H1 (cell line): Measurements from ENCODE around the gene DLG5. TPM values are rescaled to one million over a fixed set of nuclear protein-coding genes. Genes with fewer than 3 reads are reported as not detected.

Experiments used
- CTCF ChIA-PET: fragments of 300-600 bp; sonication (Branson Sonifier 250); formaldehyde crosslinking; loops from one replicate; lab custom pipeline; 2021; ENCODE audit not compliant: partially characterized antibody; lab: Charles Lee
- POLR2A ChIA-PET: fragments of 300-600 bp; sonication (Branson Sonifier 250); formaldehyde crosslinking; loops from one replicate; lab custom pipeline; 2021; ENCODE audit warnings: inconsistent platforms; ENCODE audit not compliant: partially characterized antibody; lab: Charles Lee
- DNase-seq, 2 experiments: peaks; one replicate each; pipeline versions ENCODE4 v3.0.0 to v3.0.0-alpha.2; 2010 to 2022; ENCODE audit warnings: low spot score in 2 of 2, low read depth in 1 of 2, mixed read lengths in 1 of 2
- FAIRE-seq: peaks from 2 replicates; lab custom pipeline; 2011; peaks lifted over from hg19 to GRCh38; lab: Jason Lieb, UNC
- H2AFZ ChIP-seq: 2 replicates; pipeline ENCODE4 v1.8.1; 2012; ENCODE audit warnings: low read length, inconsistent platforms
- H2AK5ac ChIP-seq: 2 replicates; pipeline ENCODE4 v1.6.1; 2013; ENCODE audit warnings: low read depth, low read length
- H2BK120ac ChIP-seq: replicated peaks from 2 replicates; pipeline ENCODE3; 2013; ENCODE audit warnings: low read depth, low read length, inconsistent platforms
- H2BK12ac ChIP-seq: 2 replicates; pipeline ENCODE4 v1.6.1; 2013; ENCODE audit warnings: low read depth, low read length
- H2BK15ac ChIP-seq: 2 replicates; pipeline ENCODE4 v1.6.1; 2013; ENCODE audit warnings: low read length
- H2BK20ac ChIP-seq: 2 replicates; pipeline ENCODE4 v1.6.1; 2013; ENCODE audit warnings: low read length
- H2BK5ac ChIP-seq: 2 replicates; pipeline ENCODE4 v1.6.1; 2013; ENCODE audit warnings: low read depth, low read length
- H3K14ac ChIP-seq: 2 replicates; pipeline ENCODE4 v1.6.1; 2013; ENCODE audit warnings: inconsistent platforms; ENCODE audit not compliant: insufficient read length
- H3K18ac ChIP-seq: 2 replicates; pipeline ENCODE4 v1.6.1; 2013; ENCODE audit warnings: low read length; ENCODE audit errors: extremely low read depth
- H3K23ac ChIP-seq: 2 replicates; pipeline ENCODE4 v1.6.1; 2013; ENCODE audit warnings: inconsistent platforms; ENCODE audit not compliant: insufficient read length
- H3K23me2 ChIP-seq: 2 replicates; pipeline ENCODE4 v1.6.1; 2013; ENCODE audit warnings: low read depth, low read length
- H3K27ac ChIP-seq: 2 replicates; pipeline ENCODE4 v1.6.1; 2011; ENCODE audit warnings: low read depth, low read length, inconsistent platforms
- H3K27me3 ChIP-seq, 4 experiments: replicated peaks in 1 of 4; 1 replicate in 1 of 4; 2 replicates in 3 of 4; pipeline versions ENCODE4 v1.6.1 to v1.8.1; 2011 to 2013; ENCODE audit warnings: low read length in 3 of 4, mild to moderate bottlenecking in 3 of 4, inconsistent platforms in 2 of 4, mixed read lengths in 2 of 4, moderate library complexity in 1 of 4; ENCODE audit not compliant: control insufficient read depth in 3 of 4, insufficient read depth in 3 of 4; ENCODE audit errors: extremely low read depth in 1 of 4
- H3K36me3 ChIP-seq, 4 experiments: 2 replicates each; pipeline versions ENCODE4 v1.6.1 to v1.8.1; 2011 to 2013; ENCODE audit warnings: mild to moderate bottlenecking in 4 of 4, low read length in 3 of 4, moderate library complexity in 2 of 4, control low read depth in 1 of 4, inconsistent platforms in 1 of 4; ENCODE audit not compliant: insufficient read depth in 4 of 4, control insufficient read depth in 2 of 4
- H3K4ac ChIP-seq: replicated peaks from 2 replicates; pipeline ENCODE3; 2013; ENCODE audit warnings: low read length, low read depth, mixed read lengths, inconsistent platforms; ENCODE audit not compliant: insufficient read length
- H3K4me1 ChIP-seq, 4 experiments: replicated peaks in 1 of 4; 1 replicate in 1 of 4; 2 replicates in 3 of 4; pipeline versions ENCODE4 v1.6.1 to v1.8.1; 2011 to 2013; ENCODE audit warnings: low read length in 3 of 4, inconsistent platforms in 2 of 4, mixed read lengths in 1 of 4; ENCODE audit not compliant: insufficient read depth in 4 of 4, control insufficient read depth in 3 of 4
- H3K4me2 ChIP-seq, 2 experiments: 2 replicates each; pipeline versions ENCODE4 v1.6.1 to v1.8.1; 2011 to 2013; ENCODE audit warnings: low read depth in 2 of 2, low read length in 2 of 2, control low read depth in 1 of 2, inconsistent platforms in 1 of 2, mild to moderate bottlenecking in 1 of 2; ENCODE audit not compliant: insufficient read depth in 1 of 2
- H3K4me3 ChIP-seq, 4 experiments: fragments of 200-600, 300-600 bp in 1 of 4; sonication (generic), shearing (Covaris generic), sonication (Bioruptor Twin) in 1 of 4; 2 replicates each; pipeline versions ENCODE4 v1.5.1 to v1.8.1; 2011 to 2016; ENCODE audit warnings: low read length in 4 of 4, low read depth in 3 of 4, control low read depth in 2 of 4, inconsistent platforms in 2 of 4, mild to moderate bottlenecking in 2 of 4, mixed read lengths in 1 of 4, moderate library complexity in 1 of 4; ENCODE audit not compliant: insufficient read depth in 2 of 4; ENCODE audit errors: extremely low read depth in 1 of 4
- H3K56ac ChIP-seq: replicated peaks from 2 replicates; pipeline ENCODE3; 2013; ENCODE audit warnings: low read depth, mild to moderate bottlenecking, mixed read lengths, low read length, inconsistent platforms; ENCODE audit not compliant: insufficient read length
- H3K79me1 ChIP-seq: 2 replicates; pipeline ENCODE4 v1.6.1; 2013; ENCODE audit warnings: low read depth, low read length, control low read depth
- H3K79me2 ChIP-seq, 2 experiments: 2 replicates each; pipeline versions ENCODE4 v1.6.1 to v1.8.1; 2012 to 2013; ENCODE audit warnings: low read length in 2 of 2, mild to moderate bottlenecking in 2 of 2, inconsistent platforms in 1 of 2; ENCODE audit not compliant: insufficient read depth in 2 of 2, control insufficient read depth in 1 of 2
- H3K9ac ChIP-seq, 4 experiments: replicated peaks in 1 of 4; 1 replicate in 1 of 4; 2 replicates in 3 of 4; pipeline versions ENCODE4 v1.6.1 to v1.8.1; 2011 to 2013; ENCODE audit warnings: low read depth in 3 of 4, low read length in 3 of 4, control low read depth in 2 of 4, mild to moderate bottlenecking in 2 of 4, moderate library complexity in 2 of 4, inconsistent platforms in 1 of 4; ENCODE audit errors: extremely low read depth in 1 of 4
- H3K9me3 ChIP-seq, 2 experiments: 2 replicates each; pipeline versions ENCODE4 v1.6.1 to v1.8.1; 2012 to 2013; ENCODE audit warnings: mild to moderate bottlenecking in 2 of 2, moderate library complexity in 2 of 2, control low read depth in 1 of 2, inconsistent platforms in 1 of 2, low read depth in 1 of 2, low read length in 1 of 2, mixed read lengths in 1 of 2; ENCODE audit not compliant: insufficient read depth in 2 of 2
- H4K20me1 ChIP-seq, 2 experiments: replicated peaks in 1 of 2; 2 replicates each; pipeline versions ENCODE3 to v1.8.1; 2011 to 2013; ENCODE audit warnings: inconsistent platforms in 2 of 2, low read length in 2 of 2, mild to moderate bottlenecking in 1 of 2; ENCODE audit not compliant: insufficient read depth in 2 of 2, control insufficient read depth in 1 of 2
- H4K5ac ChIP-seq: 2 replicates; pipeline ENCODE4 v1.6.1; 2013; ENCODE audit warnings: low read length, low read depth, mixed read lengths, inconsistent platforms; ENCODE audit not compliant: insufficient read length
- H4K8ac ChIP-seq: 2 replicates; pipeline ENCODE4 v1.8.0; 2013; ENCODE audit warnings: mild to moderate bottlenecking, moderate library complexity, low read length, inconsistent platforms; ENCODE audit not compliant: insufficient read depth; ENCODE audit errors: extremely low read depth
- H4K91ac ChIP-seq: replicated peaks from 2 replicates; pipeline ENCODE3; 2013; ENCODE audit warnings: low read length, mixed read lengths, inconsistent platforms; ENCODE audit not compliant: insufficient read length
- CBX8 ChIP-seq: fragments of 300-800, 300-1000 bp; sonication (generic); IDR thresholded peaks from 2 replicates; pipeline ENCODE4 v1.7.1; 2016; ENCODE audit warnings: low read depth, low read length, borderline replicate concordance
- EGR1 ChIP-seq: IDR thresholded peaks from 2 replicates; pipeline ENCODE4 v1.6.1; 2011; ENCODE audit warnings: low read depth, low read length, borderline replicate concordance
- HDAC2 ChIP-seq, 2 experiments: fragments of 300-600 bp in 1 of 2; sonication (generic) in 1 of 2; IDR thresholded peaks; 2 replicates each; pipeline ENCODE4 v1.6.1; 2011 to 2012; ENCODE audit warnings: low read depth in 2 of 2, low read length in 2 of 2, mild to moderate bottlenecking in 2 of 2, moderate library complexity in 2 of 2, borderline replicate concordance in 1 of 2, inconsistent platforms in 1 of 2
- SRF ChIP-seq: IDR thresholded peaks from 2 replicates; pipeline ENCODE4 v1.6.1; 2011; ENCODE audit warnings: mild to moderate bottlenecking, low read depth, low read length, moderate library complexity
- TAF7 ChIP-seq: optimal IDR thresholded peaks from 2 replicates; pipeline ENCODE3; 2011; ENCODE audit warnings: low read depth, mild to moderate bottlenecking, inconsistent platforms, low read length, moderate library complexity, borderline replicate concordance
- YY1 ChIP-seq: IDR thresholded peaks from 2 replicates; pipeline ENCODE4 v1.6.1; 2011; ENCODE audit warnings: low read depth, mild to moderate bottlenecking, low read length
- WGBS, 2 experiments: shearing (Covaris generic) in 1 of 2; methylation state at CpG; one replicate each; pipeline versions ENCODE4 v1.1.6 to v1.1.7; 2013 to 2015; ENCODE audit warnings: low lambda C conversion rate in 2 of 2, mixed read lengths in 2 of 2, inconsistent platforms in 1 of 2, low coverage in 1 of 2, missing lambda C conversion rate in 1 of 2; ENCODE audit not compliant: insufficient replicate concordance in 2 of 2, insufficient coverage in 1 of 2, insufficient read length in 1 of 2; ENCODE audit errors: extremely low coverage in 1 of 2, missing lambda C conversion rate in 1 of 2; 5-methylcytosine and 5-hydroxymethylcytosine counted together
- polyA plus RNA-seq, 7 experiments: library from polyadenylated mRNA; depleted of rRNA in 3 of 7; stranded (reverse) in 5 of 7; unstranded in 2 of 7; fragments of >200 nt in 5 of 7; fragments of 200-250 nt in 2 of 7; gene quantifications; 1 replicate in 5 of 7; 2 replicates in 1 of 7; 4 replicates in 1 of 7; pipeline versions ENCODE4 v1.2.1 to v1.2.3, GENCODE V29; 2011 to 2013; ENCODE audit warnings: missing spikeins in 2 of 7, mixed read lengths in 2 of 7
- total RNA-seq: library from RNA; stranded (reverse); fragmentation: NEBNext Ultra II Directional; extraction: Animal tissue kit (Norgen Biotek cat#: 25700); gene quantifications from 2 replicates; pipeline ENCODE4 v1.2.1, GENCODE V29; 2021

The DLG5 gene
- total and polyA plus RNA-seq, 2 of the 8 experiments (the other 6 are each of a cell fraction or from before 2014, with no cell fraction given), result 15.6 to 71.4 TPM

DNA sequence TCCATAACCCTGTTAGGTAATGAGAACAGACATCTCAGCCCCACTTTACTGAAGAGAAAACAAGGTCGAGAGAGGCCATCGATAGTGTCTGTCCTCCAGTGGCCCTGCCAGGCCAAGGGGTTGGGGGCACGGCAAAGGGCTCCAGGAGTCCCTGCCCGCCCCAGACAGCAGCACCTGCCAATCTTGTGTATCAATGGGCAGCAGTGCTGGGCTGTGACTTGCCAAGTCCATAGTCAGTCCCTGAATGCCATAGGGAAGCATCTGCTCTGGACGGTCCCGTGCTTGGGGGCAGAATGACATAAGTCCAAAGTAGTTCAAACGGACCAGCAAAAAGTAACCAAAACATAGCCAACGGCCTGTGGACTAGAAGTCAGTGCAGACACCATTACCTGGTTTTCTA lies 33.2 kb downstream of the DLG5 start:
- Histone ChIP-seq H3K27me3 (no peaks in the 10 kb centered on the region), H2BK15ac (no peak overlapping the region), H3K4me2 (no peak overlapping the region), H3K14ac (no peak overlapping the region), H2AK5ac (no peak overlapping the region), H3K36me3 (no peaks in the 10 kb centered on the region), H4K20me1 (peaks cover 5 to 7% of the 10 kb centered on the region in 2 experiments), H4K5ac (no peak overlapping the region), H3K4me3 (no peak overlapping the region), H2BK120ac (no peak overlapping the region), H3K9me3 (no peaks in the 10 kb centered on the region), H4K91ac (no peak overlapping the region), H3K9ac (no peak overlapping the region), H3K56ac (no peak overlapping the region), H3K4ac (no peak overlapping the region), H3K23ac (no peak overlapping the region), H3K4me1 (peaks cover 10 to 39% (median 19%) of the 10 kb centered on the region in 4 experiments), H3K18ac (no peak overlapping the region), H2BK12ac (no peak overlapping the region), H2BK5ac (no peak overlapping the region; the same call in 1 of the 2 replicates), H3K79me1 (peaks cover 8% of the 10 kb centered on the region), H3K23me2 (no peaks in the 10 kb centered on the region), H4K8ac (no peak overlapping the region), H2BK20ac (no peak overlapping the region), H3K27ac (no peak overlapping the region), H2AFZ (no peak overlapping the region), H3K79me2 (peaks cover 4 to 76% of the 10 kb centered on the region in 2 experiments; a peak in 3 of 4 replicates)
- CTCF ChIA-PET, result interaction anchor here (0.9 to 9.7 kb wide), 7 partner anchors 12 to 80 kb away, joined by 3 to 169 read pairs (median 10); no protein-coding TSS in a partner anchor
- WGBS, 2 experiments, result 84% methylated on average over 8 of the region's 8 CpGs; no CpG with 5 or more reads in 1 of the 2 experiments
- POLR2A ChIA-PET, result interaction anchor here (1.4 to 1.5 kb wide), 2 partner anchors 12 to 19 kb away, joined by 3 read pairs; no protein-coding TSS in a partner anchor
- FAIRE-seq (no peak), DNase-seq (no peak)
- TF ChIP-seq TAF7 (no peak), HDAC2 (IDR thresholded peaks at IDR 0.05; ENCODE audit: borderline replicate concordance in 1 of 2, low read depth in 2 of 2, low read length in 2 of 2) (no peak), EGR1 (no peak), YY1 (no peak), CBX8 (no peak), SRF (no peak)
